DND-41 (cell line): Measurements from ENCODE around the gene TNKS2.

ENCODE experiments used
- CTCF ChIP-seq: IDR thresholded peaks from 2 replicates; pipeline ENCODE4 v1.5.1; 2012; ENCODE audit warnings: borderline replicate concordance, low read length, moderate library complexity, mild to moderate bottlenecking; ENCODE audit not compliant: poor library complexity, severe bottlenecking; ENCODE audit errors: extremely low read depth
- EZH2 ChIP-seq: IDR thresholded peaks from 3 replicates; pipeline ENCODE4 v1.6.1; 2012; ENCODE audit warnings: borderline replicate concordance, low read depth, mild to moderate bottlenecking, moderate library complexity, low read length, inconsistent platforms; ENCODE audit not compliant: severe bottlenecking

GRCh38 chr10:91776266-91776665, 22.0 kb upstream of the TNKS2 start:
- TF ChIP-seq CTCF (no peak), EZH2 (no peak)
